Adrenal gland (tissue), 5 donors: ENCODE measurements around the gene RCCD1.

Experiments
- POLR2A ChIP-seq, 2 donors: fragments of 450-650 bp; IDR thresholded peaks; one replicate each; pipeline ENCODE4 v1.6.1; 2017; ENCODE audit warnings: antibody characterized with exemption in 2 of 2, mild to moderate bottlenecking in 2 of 2, moderate library complexity in 1 of 2
- TF ChIP-seq, protein P1 (sequence below), 6 experiments: fragments of 450-650 bp in 4 of 6; fragments of 200-600 bp in 2 of 6; sonication (generic) in 1 of 6; IDR thresholded peaks; 1 replicate in 5 of 6; 2 replicates in 1 of 6; pipeline versions ENCODE4 v1.5.1 to v1.8.0; 2016 to 2021; ENCODE audit warnings: antibody characterized with exemption in 6 of 6, mild to moderate bottlenecking in 2 of 6, moderate library complexity in 1 of 6
- donor health status: DM: no; HTN: no; CAD: no.

DNA sequence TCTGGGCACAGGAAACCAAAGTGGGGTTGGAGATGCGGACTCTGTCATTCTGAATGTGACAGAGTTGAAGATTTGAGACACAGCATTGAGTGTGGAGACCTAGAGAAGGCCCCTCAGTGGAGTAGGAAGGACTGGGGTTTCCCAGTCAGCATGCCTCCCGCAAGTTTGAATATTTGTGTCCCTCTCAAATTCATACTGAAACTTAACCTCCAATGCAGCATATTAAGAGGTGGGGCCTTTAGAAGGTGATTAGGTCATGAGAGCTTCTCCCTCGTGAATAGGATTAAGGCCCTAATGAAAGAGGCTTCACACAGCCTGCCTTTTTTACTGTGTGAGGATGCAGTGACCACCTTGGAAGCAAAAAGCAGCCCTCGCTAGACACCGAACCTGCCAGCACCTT lies 30.3 kb upstream of the RCCD1 start:
- TF ChIP-seq POLR2A (IDR thresholded peaks at IDR 0.05): no peak
- TF ChIP-seq, protein P1, sequence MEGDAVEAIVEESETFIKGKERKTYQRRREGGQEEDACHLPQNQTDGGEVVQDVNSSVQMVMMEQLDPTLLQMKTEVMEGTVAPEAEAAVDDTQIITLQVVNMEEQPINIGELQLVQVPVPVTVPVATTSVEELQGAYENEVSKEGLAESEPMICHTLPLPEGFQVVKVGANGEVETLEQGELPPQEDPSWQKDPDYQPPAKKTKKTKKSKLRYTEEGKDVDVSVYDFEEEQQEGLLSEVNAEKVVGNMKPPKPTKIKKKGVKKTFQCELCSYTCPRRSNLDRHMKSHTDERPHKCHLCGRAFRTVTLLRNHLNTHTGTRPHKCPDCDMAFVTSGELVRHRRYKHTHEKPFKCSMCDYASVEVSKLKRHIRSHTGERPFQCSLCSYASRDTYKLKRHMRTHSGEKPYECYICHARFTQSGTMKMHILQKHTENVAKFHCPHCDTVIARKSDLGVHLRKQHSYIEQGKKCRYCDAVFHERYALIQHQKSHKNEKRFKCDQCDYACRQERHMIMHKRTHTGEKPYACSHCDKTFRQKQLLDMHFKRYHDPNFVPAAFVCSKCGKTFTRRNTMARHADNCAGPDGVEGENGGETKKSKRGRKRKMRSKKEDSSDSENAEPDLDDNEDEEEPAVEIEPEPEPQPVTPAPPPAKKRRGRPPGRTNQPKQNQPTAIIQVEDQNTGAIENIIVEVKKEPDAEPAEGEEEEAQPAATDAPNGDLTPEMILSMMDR (IDR thresholded peaks at IDR 0.05): no peak
